Natural killer cell (primary cell): ENCODE results near the gene LRRIQ3. TPM values are rescaled to one million over a fixed set of nuclear protein-coding genes. Genes with fewer than 3 reads are reported as not detected.

Experiments
- ATAC-seq, 3 donors: fragments of 150-1000 bp in 2 of 3; fragments of 200-7000 bp in 1 of 3; cut with Tn5 transposase; 1 replicate in 1 of 3; 2 replicates in 2 of 3; pipeline ENCODE4 v1.10.0; 2021; ENCODE audit warnings: mild to moderate bottlenecking in 2 of 3, moderate library complexity in 2 of 3
- DNase-seq, 2 donors: peaks; one replicate each; pipeline versions ENCODE4 v3.0.0 to v3.0.0-alpha.2; 2013 to 2021; ENCODE audit warnings: mixed read lengths in 1 of 2
- H3K27ac ChIP-seq: one replicate; pipeline ENCODE4 v1.5.1; 2013; ENCODE audit warnings: mild to moderate bottlenecking, low read length
- H3K27me3 ChIP-seq: one replicate; pipeline ENCODE4 v1.6.1; 2013; ENCODE audit warnings: low read length; ENCODE audit not compliant: control insufficient read depth, insufficient read depth
- H3K36me3 ChIP-seq: one replicate; pipeline ENCODE4 v1.6.1; 2013; ENCODE audit warnings: low read length; ENCODE audit not compliant: control insufficient read depth, insufficient read depth
- H3K4me1 ChIP-seq: one replicate; pipeline ENCODE4 v1.6.1; 2013; ENCODE audit warnings: low read length; ENCODE audit not compliant: control insufficient read depth, insufficient read depth
- H3K4me3 ChIP-seq: one replicate; pipeline ENCODE4 v1.5.1; 2013; ENCODE audit warnings: low read length
- H3K9me3 ChIP-seq: one replicate; pipeline ENCODE4 v1.6.1; 2013; ENCODE audit warnings: low read length; ENCODE audit not compliant: control insufficient read depth, insufficient read depth
- H3K27ac Mint-ChIP-seq, 2 donors: one replicate each; pipeline ENCODE4 v1.8.0; 2022; ENCODE audit warnings: mild to moderate bottlenecking in 2 of 2, mixed read lengths in 2 of 2, moderate library complexity in 1 of 2
- H3K27me3 Mint-ChIP-seq, 2 donors: one replicate each; pipeline ENCODE4 v1.8.0; 2022; ENCODE audit warnings: low read depth in 2 of 2, mixed read lengths in 2 of 2
- H3K36me3 Mint-ChIP-seq: one replicate; pipeline ENCODE4 v1.8.0; 2022; ENCODE audit warnings: mixed read lengths
- H3K4me1 Mint-ChIP-seq, 2 donors: one replicate each; pipeline ENCODE4 v1.8.0; 2022; ENCODE audit warnings: mixed read lengths in 2 of 2
- H3K4me3 Mint-ChIP-seq: one replicate; pipeline ENCODE4 v1.8.0; 2022; ENCODE audit warnings: mild to moderate bottlenecking, moderate library complexity, mixed read lengths
- H3K9me3 Mint-ChIP-seq, 2 donors: one replicate each; pipeline ENCODE4 v1.8.0; 2022; ENCODE audit warnings: mixed read lengths in 2 of 2
- CTCF ChIP-seq: fragments of 200-600 bp; IDR thresholded peaks from one replicate; pipeline ENCODE4 v1.8.0; 2022; ENCODE audit warnings: antibody characterized with exemption
- WGBS: methylation state at CpG from one replicate; pipeline ENCODE4 v1.1.7; 2013; ENCODE audit warnings: missing lambda C conversion rate; ENCODE audit not compliant: insufficient coverage; 5-methylcytosine and 5-hydroxymethylcytosine counted together
- intact Hi-C: fragments of 100-400 bp; cut with micrococcal nuclease; formaldehyde crosslinking; loops from one replicate; pipeline ENCODE4 v1.14.2; 2022
- total RNA-seq, 4 donors: library from RNA; stranded (reverse); fragments of 120-200 nt in 1 of 4; gene quantifications; one replicate each; pipeline versions ENCODE4 v1.2.3 to v1.2.4, GENCODE V29; 2013 to 2022

Gene LRRIQ3
- total RNA-seq, 3 donors from 2014 or later (not counting 1 experiment from before 2014, with no cell fraction given), result 0.16 to 0.85 (median 0.59) TPM

- intact Hi-C loops, result no loop called here
- H3K27ac Mint-ChIP-seq, result no peak overlapping the region
- no peak overlapping the region for H3K27ac ChIP-seq
These were observed 140.3 kb downstream of the LRRIQ3 start for GRCh38 chr1:74057719-74058118.

GRCh38 chr1:74053407-74053806 is 144.6 kb downstream of the LRRIQ3 start:
- DNase-seq (no peak), ATAC-seq (no peak)
- no peaks in the 10 kb centered on the region for H3K4me1 Mint-ChIP-seq
- no peak overlapping the region for H3K4me3 Mint-ChIP-seq
- H3K27ac Mint-ChIP-seq, result no peak overlapping the region
- H3K9me3 ChIP-seq, result no peaks in the 10 kb centered on the region
- H3K27ac ChIP-seq, result no peak overlapping the region
- no peaks in the 10 kb centered on the region for H3K36me3 ChIP-seq
- H3K36me3 Mint-ChIP-seq, result no peaks in the 10 kb centered on the region
- no peaks in the 10 kb centered on the region for H3K4me1 ChIP-seq
- intact Hi-C loops, result no loop called here
- no peaks in the 10 kb centered on the region for H3K27me3 Mint-ChIP-seq
- TF ChIP-seq CTCF, result no peak
- H3K9me3 Mint-ChIP-seq, result peaks cover 17 to 26% of the 10 kb centered on the region in 2 donors
- WGBS, result 55% methylated on average over 1 of the region's 1 CpG
- no peak overlapping the region for H3K4me3 ChIP-seq
- no peaks in the 10 kb centered on the region for H3K27me3 ChIP-seq

More at GRCh38 chr1:74057719-74058118, 140.3 kb downstream of the LRRIQ3 start:
- no peaks in the 10 kb centered on the region for H3K27me3 Mint-ChIP-seq
- H3K36me3 Mint-ChIP-seq, result no peaks in the 10 kb centered on the region
- ATAC-seq (no peak), DNase-seq (no peak)
- Histone ChIP-seq H3K27me3 (no peaks in the 10 kb centered on the region), H3K4me1 (no peaks in the 10 kb centered on the region), H3K4me3 (no peak overlapping the region), H3K9me3 (no peaks in the 10 kb centered on the region), H3K36me3 (no peaks in the 10 kb centered on the region)
- no peaks in the 10 kb centered on the region for H3K4me1 Mint-ChIP-seq
- no peak for TF ChIP-seq CTCF
- no peak overlapping the region for H3K4me3 Mint-ChIP-seq
- H3K9me3 Mint-ChIP-seq, result peaks cover 15 to 25% of the 10 kb centered on the region in 2 donors

- Histone ChIP-seq H3K36me3 (no peaks in the 10 kb centered on the region), H3K4me3 (no peak overlapping the region), H3K27me3 (no peaks in the 10 kb centered on the region), H3K9me3 (no peaks in the 10 kb centered on the region), H3K4me1 (no peaks in the 10 kb centered on the region), H3K27ac (no peak overlapping the region)
- Mint-ChIP-seq H3K4me1 (no peaks in the 10 kb centered on the region), H3K27ac (no peak overlapping the region), H3K4me3 (no peak overlapping the region), H3K36me3 (peaks cover 3% of the 10 kb centered on the region), H3K9me3 (peaks cover 21 to 27% of the 10 kb centered on the region in 2 donors), H3K27me3 (no peaks in the 10 kb centered on the region)
- ATAC-seq (no peak), DNase-seq (no peak)
- 43% methylated on average over 2 of the region's 2 CpGs for WGBS
- intact Hi-C loops, result no loop called here
- TF ChIP-seq CTCF, result no peak
These were observed 147.6 kb downstream of the LRRIQ3 start for GRCh38 chr1:74050386-74050785.

- no peaks in the 10 kb centered on the region for H3K27me3 ChIP-seq
- intact Hi-C loops, result no loop called here
- H3K27me3 Mint-ChIP-seq, result no peaks in the 10 kb centered on the region
- peaks cover 20 to 33% of the 10 kb centered on the region in 2 donors for H3K9me3 Mint-ChIP-seq
- ATAC-seq, result no peak
- H3K4me3 Mint-ChIP-seq, result no peak overlapping the region
- no peak overlapping the region for H3K4me3 ChIP-seq
- 80% methylated on average over 3 of the region's 3 CpGs for WGBS
- H3K36me3 ChIP-seq, result no peaks in the 10 kb centered on the region
- no peaks in the 10 kb centered on the region for H3K4me1 Mint-ChIP-seq
- peaks cover 10% of the 10 kb centered on the region for H3K9me3 ChIP-seq
- H3K27ac Mint-ChIP-seq, result no peak overlapping the region
- no peak for DNase-seq
- no peak for TF ChIP-seq CTCF
- H3K4me1 ChIP-seq, result no peaks in the 10 kb centered on the region
- H3K27ac ChIP-seq, result no peak overlapping the region
- peaks cover 5% of the 10 kb centered on the region for H3K36me3 Mint-ChIP-seq
These were observed 159.9 kb downstream of the LRRIQ3 start for GRCh38 chr1:74038042-74038441.
